NCI-H1930 (cell line): Measurements from ENCODE around the gene SYT1.
A peak's percentile ranks its signal among the peaks of the same experiment; 100 is the strongest.
"Not testable (repeated sequence)": the region's sequence is repeated elsewhere in the genome, so short reads cannot be mapped to it uniquely, and the experiment has no call there.

Source experiments
- DNase-seq, 2 experiments: peaks; one replicate each; lab custom pipeline; 2025; lab: John Stamatoyannopoulos, UW

The SYT1 gene

GRCh38 chr12:79140711-79141110, 276.1 kb downstream of the SYT1 start:
- DNase-seq = no peak

DNA sequence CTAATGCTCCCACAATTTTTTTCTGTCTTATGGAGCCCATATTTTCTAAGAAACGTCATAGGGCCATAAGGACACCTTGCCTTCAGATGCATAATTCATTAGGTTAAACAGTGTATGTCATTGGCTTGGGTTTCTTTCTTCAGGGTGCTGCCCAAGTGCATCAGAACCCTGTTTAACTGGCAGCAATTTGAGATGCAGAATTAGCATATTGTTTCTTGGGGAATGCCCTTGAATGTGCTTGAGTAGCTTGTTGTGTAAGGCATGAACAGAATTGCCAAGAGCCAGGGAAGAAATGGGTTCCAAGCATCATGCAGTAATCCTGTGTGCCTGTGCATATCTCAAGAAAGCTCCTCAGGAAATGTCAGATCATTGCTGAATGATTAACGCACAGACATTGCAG, 277.2 kb downstream of the SYT1 start:
- DNase-seq = no peak

GRCh38 chr12:79143803-79144202, 279.2 kb downstream of the SYT1 start:
- DNase-seq = peak; percentile 51 to 56

GRCh38 chr12:79151956-79152355, 287.4 kb downstream of the SYT1 start:
- DNase-seq = no peak

GRCh38 chr12:79155683-79156082, 291.1 kb downstream of the SYT1 start:
- no peak for DNase-seq

DNA sequence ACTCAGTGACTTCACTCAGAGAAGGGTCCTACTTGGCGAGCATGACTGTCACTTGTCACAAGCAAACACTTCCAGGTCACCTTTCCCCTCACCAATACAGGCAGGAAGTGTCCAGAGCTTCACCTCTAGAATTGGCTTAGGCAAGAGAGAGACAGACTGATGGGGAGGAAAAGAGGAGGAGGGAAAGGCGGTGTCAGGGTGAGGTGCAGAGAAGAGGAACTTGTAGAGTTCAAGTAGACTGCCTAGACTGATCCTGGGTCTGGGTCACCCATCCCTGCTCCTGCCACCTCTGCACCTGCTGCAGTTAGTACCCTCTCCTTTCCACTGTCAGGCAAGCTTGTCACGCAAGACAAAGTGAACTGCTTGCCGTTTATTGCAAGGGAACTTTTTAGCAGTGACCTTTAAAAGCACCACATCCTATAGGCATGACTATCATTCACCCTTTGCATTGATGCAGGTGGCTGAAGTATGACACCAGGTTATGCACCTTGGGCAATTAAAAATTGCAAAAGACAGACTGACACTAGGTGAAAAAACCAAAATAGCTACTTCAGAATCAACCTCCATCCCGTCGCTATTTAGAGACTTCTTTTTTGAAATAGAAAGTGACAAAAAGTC, 292.4 kb downstream of the SYT1 start:
- DNase-seq = no peak

- DNase-seq = no peak
These were observed 296.8 kb downstream of the SYT1 start for GRCh38 chr12:79161249-79161934.

GRCh38 chr12:79162147-79162772, 297.7 kb downstream of the SYT1 start:
- DNase-seq = no peak

DNA sequence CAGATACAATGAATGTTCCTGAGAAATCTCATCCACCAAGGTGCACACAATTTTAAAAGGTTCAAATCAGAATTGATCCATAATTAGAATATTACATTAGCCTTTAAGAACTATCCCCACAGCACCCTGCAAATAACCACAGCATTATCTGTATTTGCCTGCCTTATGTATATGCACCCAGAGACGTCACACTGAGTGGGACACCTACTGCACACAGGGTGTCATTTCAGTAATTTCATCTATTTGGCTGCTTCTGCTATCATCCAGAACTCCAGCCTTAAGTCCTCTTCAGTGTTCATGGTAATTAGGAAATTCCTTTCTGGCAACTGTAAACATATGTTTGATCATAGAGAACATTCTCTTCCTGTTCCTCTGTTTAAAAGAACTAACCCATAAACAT, 298.4 kb downstream of the SYT1 start:
- no peak for DNase-seq

GRCh38 chr12:79164890-79165289, 300.3 kb downstream of the SYT1 start:
- no peak for DNase-seq

DNA sequence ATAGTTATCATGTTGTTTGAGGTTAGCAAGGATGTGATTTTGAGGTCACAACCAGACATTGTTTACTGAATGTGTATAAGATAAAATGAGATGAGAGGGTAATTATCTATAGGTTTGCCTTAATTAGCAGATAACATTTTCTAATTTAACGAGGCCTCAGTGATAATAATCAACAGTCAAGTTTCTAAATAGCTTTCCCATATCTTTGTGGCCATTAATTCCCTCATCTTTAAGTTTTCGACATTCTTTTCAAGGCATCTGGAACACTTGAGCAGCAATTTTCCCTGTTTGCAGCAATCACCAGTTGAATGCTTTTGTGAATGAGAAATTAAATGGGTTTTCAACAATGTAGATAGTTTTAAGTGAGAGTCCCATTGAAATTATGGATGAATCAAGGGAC, 304.1 kb downstream of the SYT1 start:
- no peak for DNase-seq

DNA sequence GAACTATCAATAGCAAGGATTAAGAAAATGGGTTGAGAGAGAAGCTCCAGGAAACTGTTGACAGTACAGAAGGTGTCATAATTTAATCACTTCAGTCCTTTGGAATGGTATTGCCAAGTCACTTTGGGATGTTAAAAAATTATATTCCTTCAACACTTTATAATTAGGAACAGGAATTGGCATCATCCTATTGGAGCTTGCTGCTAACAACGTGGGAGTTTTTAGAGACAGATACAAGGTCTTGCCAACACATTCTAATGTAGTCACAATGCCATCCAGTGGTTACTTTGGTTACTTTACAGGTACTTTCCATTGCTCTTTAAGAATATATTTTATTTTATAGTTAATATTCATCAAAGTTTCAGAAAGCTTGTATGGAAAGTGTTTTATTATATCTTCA, 310.1 kb downstream of the SYT1 start:
- peak in 1 of 2 experiments; percentile 15 for DNase-seq

DNA sequence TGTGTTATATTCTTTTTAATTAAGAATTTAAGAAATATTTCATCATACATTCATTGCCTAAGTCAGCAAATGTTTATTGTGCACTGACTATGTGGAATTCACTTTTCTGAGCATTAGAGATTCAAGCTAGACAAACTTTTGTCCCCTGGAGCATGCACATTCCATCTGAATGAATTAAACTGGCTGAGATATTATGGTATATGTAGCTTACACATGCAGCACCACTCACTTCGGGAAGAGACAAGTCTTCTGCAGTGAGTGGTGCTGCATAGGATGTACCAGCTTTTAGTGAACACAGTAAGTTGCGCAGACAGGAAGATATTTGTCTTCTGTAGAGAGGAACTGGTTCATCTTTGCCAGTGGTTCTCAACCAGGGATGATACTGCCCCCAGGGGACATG, 318.4 kb downstream of the SYT1 start:
- no peak for DNase-seq

DNA sequence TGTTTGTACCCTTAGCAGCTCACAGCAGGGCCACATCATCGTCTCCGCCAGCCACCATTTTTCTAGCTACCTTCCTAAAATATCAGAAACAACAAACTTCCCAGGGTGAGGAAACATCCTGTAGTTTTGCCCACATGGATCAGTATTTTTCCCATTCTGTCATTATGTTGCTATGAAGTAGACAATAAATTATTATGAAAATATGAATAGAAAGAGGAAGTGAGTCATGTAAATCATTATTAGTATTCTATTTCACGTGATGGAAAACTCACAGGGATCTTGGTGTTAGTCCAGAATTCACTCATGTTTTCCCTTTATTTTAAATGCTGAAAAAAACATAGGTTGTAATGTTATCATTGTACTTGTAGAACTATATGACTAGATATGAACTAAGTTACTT, 319.4 kb downstream of the SYT1 start:
- DNase-seq = no peak

GRCh38 chr12:79186506-79186905, 321.9 kb downstream of the SYT1 start:
- no peak for DNase-seq

DNA sequence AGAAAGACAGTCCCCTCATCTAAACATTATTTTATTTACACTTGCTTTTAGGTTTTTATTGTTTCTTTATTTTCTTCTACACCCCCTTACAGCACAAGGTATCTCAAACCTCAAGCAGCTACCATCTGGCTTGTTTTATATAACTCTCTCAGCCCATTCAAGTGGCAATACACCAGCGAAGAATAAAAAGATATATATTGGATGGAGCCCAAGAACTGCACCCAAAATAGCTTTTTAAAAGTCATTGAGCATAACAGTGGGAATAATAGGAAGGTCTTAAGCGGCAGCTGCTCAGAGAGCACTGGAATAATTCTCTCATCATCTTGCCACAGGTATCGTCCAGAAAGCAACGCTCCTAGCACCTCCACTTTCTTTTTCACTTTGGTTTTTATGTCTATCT, 322.5 kb downstream of the SYT1 start:
- DNase-seq = no peak

DNA sequence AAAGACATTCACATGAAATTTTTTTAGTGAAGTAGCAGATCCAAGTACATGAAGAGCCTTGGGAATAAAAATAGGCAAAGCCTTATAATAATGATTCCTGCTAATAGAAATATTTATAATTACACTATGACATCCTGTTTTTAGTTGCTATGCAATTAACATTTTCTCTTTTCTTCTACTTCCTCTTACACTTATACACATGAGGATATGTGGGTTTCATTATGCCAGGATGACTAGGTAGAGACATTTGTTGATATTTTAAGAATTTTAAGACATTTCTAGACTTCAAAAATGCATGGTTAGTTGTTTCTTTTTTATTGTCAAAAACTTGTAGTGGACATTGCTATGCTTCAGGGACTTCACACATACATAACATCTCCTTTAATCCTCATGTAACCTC, 326.8 kb downstream of the SYT1 start:
- DNase-seq = no peak

DNA sequence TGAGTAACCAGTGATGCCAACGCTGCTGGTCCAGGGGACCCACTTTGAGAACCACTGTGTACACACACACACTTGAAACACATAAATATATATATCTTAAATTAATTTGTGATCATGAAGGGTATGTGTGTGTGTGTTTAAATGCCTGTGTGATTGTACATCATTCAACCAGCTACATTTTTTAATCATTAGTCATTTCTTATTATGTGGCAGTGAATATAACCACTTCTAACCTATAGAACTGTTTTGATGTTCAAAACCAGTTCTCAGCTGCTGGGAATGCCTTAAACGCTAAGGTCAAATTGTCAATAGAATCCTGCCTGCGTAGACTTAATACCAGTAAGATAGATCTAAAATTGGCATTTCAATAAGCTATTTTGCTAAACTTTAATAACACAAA, 330.0 kb downstream of the SYT1 start:
- no peak for DNase-seq

- DNase-seq = no peak
These were observed 334.6 kb downstream of the SYT1 start for GRCh38 chr12:79199166-79199565.

GRCh38 chr12:79200176-79200575, 335.6 kb downstream of the SYT1 start:
- DNase-seq = peak in 1 of 2 experiments; percentile 10

GRCh38 chr12:79203058-79203647, 338.6 kb downstream of the SYT1 start:
- DNase-seq = no peak

DNA sequence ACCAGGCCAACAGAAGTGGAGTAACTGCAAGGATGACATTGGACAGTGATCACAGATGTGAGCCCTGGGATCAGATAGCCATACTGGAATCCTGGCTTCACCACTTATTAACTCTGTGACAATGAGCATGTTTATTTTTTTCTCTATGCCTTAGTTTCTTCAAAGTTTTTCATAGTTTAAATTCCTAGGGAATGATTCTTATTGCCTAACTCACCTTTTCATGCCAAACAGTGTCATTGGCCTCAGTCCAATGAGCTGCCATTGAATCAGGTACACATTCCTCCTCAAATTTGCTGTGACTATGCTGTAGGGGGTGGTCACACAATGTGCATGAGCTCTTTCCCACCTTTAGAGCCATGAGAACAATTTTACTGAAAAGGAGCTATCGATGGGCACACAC, 342.3 kb downstream of the SYT1 start:
- no peak for DNase-seq

GRCh38 chr12:79210403-79210802, 345.8 kb downstream of the SYT1 start:
- not testable (repeated sequence) for DNase-seq
